IMR-90 (cell line): ENCODE results near the gene LIMCH1.

Source experiments
- POLR2A ChIP-seq: IDR thresholded peaks from 2 replicates; pipeline ENCODE4 v1.6.1; 2012; ENCODE audit warnings: mild to moderate bottlenecking, low read depth, low read length
- TF ChIP-seq, protein P1 (sequence below): conservative IDR thresholded peaks from 2 replicates; pipeline ENCODE4 v1.5.1; 2012; ENCODE audit warnings: mild to moderate bottlenecking, low read depth, low read length, improper control_type of control experiment

GRCh38 chr4:41535911-41536371 lies 2.0 kb upstream of the LIMCH1 start:
- TF ChIP-seq, protein P1, sequence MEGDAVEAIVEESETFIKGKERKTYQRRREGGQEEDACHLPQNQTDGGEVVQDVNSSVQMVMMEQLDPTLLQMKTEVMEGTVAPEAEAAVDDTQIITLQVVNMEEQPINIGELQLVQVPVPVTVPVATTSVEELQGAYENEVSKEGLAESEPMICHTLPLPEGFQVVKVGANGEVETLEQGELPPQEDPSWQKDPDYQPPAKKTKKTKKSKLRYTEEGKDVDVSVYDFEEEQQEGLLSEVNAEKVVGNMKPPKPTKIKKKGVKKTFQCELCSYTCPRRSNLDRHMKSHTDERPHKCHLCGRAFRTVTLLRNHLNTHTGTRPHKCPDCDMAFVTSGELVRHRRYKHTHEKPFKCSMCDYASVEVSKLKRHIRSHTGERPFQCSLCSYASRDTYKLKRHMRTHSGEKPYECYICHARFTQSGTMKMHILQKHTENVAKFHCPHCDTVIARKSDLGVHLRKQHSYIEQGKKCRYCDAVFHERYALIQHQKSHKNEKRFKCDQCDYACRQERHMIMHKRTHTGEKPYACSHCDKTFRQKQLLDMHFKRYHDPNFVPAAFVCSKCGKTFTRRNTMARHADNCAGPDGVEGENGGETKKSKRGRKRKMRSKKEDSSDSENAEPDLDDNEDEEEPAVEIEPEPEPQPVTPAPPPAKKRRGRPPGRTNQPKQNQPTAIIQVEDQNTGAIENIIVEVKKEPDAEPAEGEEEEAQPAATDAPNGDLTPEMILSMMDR: no peak
- no peak for TF ChIP-seq POLR2A
